Testis (tissue), 2 donors: ENCODE results near the gene TBC1D5.

Experiments
- CTCF ChIP-seq, 3 experiments: fragments of 450-650 bp in 2 of 3; fragments of 200-600 bp in 1 of 3; sonication (generic) in 1 of 3; IDR thresholded peaks; one replicate each; pipeline ENCODE4 v1.5.1; 2016 to 2019; ENCODE audit warnings: antibody characterized with exemption in 3 of 3, mild to moderate bottlenecking in 2 of 3, moderate library complexity in 1 of 3
- POLR2A ChIP-seq: fragments of 450-650 bp; IDR thresholded peaks from one replicate; pipeline ENCODE4 v1.6.1; 2017; ENCODE audit warnings: antibody characterized with exemption, mild to moderate bottlenecking, moderate library complexity

- TF ChIP-seq CTCF (IDR thresholded peaks at IDR 0.05) (no peak), POLR2A (no peak)
Measured at GRCh38 chr3:17782751-17783150, 40.3 kb upstream of the TBC1D5 start.
